Body of pancreas (tissue), 4 donors: ENCODE data around the gene RAB44. TPM values are rescaled to one million over a fixed set of nuclear protein-coding genes. Genes with fewer than 3 reads are reported as not detected.

Experiments used
- ATAC-seq: fragments of 150-250 bp; one replicate; pipeline ENCODE4 v1.9.1; 2016
- DNase-seq, 4 donors: peaks; one replicate each; pipeline ENCODE4 v3.0.0-alpha.2; 2019
- H3K27ac ChIP-seq, 4 donors: fragments of 200-600 bp; sonication (generic); 1 replicate in 3 of 4; 2 replicates in 1 of 4; pipeline versions ENCODE4 v1.5.1 to v1.6.1; 2016 to 2019; ENCODE audit warnings: mild to moderate bottlenecking in 1 of 4, mixed read lengths in 1 of 4, moderate library complexity in 1 of 4
- H3K27me3 ChIP-seq, 2 donors: fragments of 200-600 bp; sonication (generic); one replicate each; pipeline ENCODE4 v1.6.0; 2016; ENCODE audit warnings: mild to moderate bottlenecking in 1 of 2
- H3K36me3 ChIP-seq, 2 donors: fragments of 200-600 bp; sonication (generic); replicated peaks in 1 of 2; 2 replicates each; pipeline ENCODE4 v1.5.1; 2016; ENCODE audit warnings: low read depth in 2 of 2; ENCODE audit not compliant: insufficient read depth in 1 of 2
- H3K4me1 ChIP-seq: fragments of 200-600 bp; sonication (generic); one replicate; pipeline ENCODE4 v1.6.0; 2016
- H3K4me3 ChIP-seq, 2 donors: fragments of 200-600 bp; sonication (generic); 1 replicate in 1 of 2; 2 replicates in 1 of 2; pipeline ENCODE4 v1.5.1; 2016 to 2019
- H3K9me3 ChIP-seq, 3 donors: fragments of 200-600 bp; sonication (generic); 1 replicate in 2 of 3; 2 replicates in 1 of 3; pipeline ENCODE4 v1.5.1; 2016
- POLR2A ChIP-seq, 3 donors: fragments of 450-650 bp; IDR thresholded peaks; one replicate each; pipeline ENCODE4 v1.6.1; 2016; ENCODE audit warnings: antibody characterized with exemption in 3 of 3, mild to moderate bottlenecking in 2 of 3
- WGBS, 2 donors: methylation state at CpG; one replicate each; pipeline ENCODE4 v1.1.5; 2017; 5-methylcytosine and 5-hydroxymethylcytosine counted together
- intact Hi-C: fragments of 100-400 bp; cut with DNase I; formaldehyde crosslinking; loops from one replicate; pipeline ENCODE4 v1.15.1; 2023
- total RNA-seq, 2 donors: library from RNA; depleted of rRNA; stranded (reverse); fragments of >200 nt; gene quantifications; one replicate each; pipeline ENCODE4 v1.1.0, GENCODE V29; 2016
- TF ChIP-seq, protein P1 (sequence below), 7 experiments: fragments of 450-650 bp in 4 of 7; fragments of 200-600 bp in 3 of 7; sonication (generic) in 3 of 7; IDR thresholded peaks; one replicate each; pipeline ENCODE4 v1.5.1; 2016 to 2019; ENCODE audit warnings: antibody characterized with exemption in 7 of 7

Gene RAB44
- total RNA-seq, 2 donors from 2014 or later, result 0.26 TPM; not detected in 1

GRCh38 chr6:36688739-36689075 is 8.9 kb upstream of the RAB44 start:
- intact Hi-C loops, result loop anchor here (5.0 kb wide), 1 partner anchor 71 kb away; no protein-coding TSS in a partner anchor
- Histone ChIP-seq H3K36me3 (peaks cover 18 to 27% of the 10 kb centered on the region in 2 donors), H3K9me3 (no peaks in the 10 kb centered on the region), H3K27me3 (no peaks in the 10 kb centered on the region), H3K4me1 (peaks cover 22% of the 10 kb centered on the region), H3K27ac (no peak overlapping the region), H3K4me3 (no peak overlapping the region)
- TF ChIP-seq POLR2A (IDR thresholded peaks at IDR 0.05), result no peak
- TF ChIP-seq, protein P1, sequence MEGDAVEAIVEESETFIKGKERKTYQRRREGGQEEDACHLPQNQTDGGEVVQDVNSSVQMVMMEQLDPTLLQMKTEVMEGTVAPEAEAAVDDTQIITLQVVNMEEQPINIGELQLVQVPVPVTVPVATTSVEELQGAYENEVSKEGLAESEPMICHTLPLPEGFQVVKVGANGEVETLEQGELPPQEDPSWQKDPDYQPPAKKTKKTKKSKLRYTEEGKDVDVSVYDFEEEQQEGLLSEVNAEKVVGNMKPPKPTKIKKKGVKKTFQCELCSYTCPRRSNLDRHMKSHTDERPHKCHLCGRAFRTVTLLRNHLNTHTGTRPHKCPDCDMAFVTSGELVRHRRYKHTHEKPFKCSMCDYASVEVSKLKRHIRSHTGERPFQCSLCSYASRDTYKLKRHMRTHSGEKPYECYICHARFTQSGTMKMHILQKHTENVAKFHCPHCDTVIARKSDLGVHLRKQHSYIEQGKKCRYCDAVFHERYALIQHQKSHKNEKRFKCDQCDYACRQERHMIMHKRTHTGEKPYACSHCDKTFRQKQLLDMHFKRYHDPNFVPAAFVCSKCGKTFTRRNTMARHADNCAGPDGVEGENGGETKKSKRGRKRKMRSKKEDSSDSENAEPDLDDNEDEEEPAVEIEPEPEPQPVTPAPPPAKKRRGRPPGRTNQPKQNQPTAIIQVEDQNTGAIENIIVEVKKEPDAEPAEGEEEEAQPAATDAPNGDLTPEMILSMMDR (IDR thresholded peaks at IDR 0.05), result no peak
- ATAC-seq (no peak), DNase-seq (no peak)
- WGBS, 2 donors, result 65 to 93% methylated on average over 5 of the region's 5 CpGs

DNA sequence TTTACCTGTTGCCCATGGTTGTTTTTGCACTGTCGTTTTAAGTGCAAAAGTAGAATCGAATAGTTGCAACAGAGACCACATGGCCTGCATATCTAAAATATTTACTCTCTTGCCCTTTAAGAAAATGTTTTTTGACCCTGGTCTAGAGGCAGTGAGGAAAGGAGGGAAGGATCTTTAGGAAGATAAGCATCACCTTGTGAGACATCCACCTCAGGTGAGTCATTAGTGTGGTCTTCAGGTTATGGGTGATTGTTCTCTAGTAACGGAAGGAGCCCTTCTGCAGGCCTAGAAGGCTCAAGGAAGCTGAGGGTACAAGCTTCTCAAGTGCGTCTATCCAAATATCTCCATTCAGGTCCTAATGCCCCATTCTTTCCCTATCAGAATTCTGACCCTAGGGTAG is 6.6 kb upstream of the RAB44 start:
- intact Hi-C loops, result no loop called here
- H3K4me1 ChIP-seq, result peaks cover 18% of the 10 kb centered on the region

GRCh38 chr6:36691612-36692011 is 6.0 kb upstream of the RAB44 start:
- Histone ChIP-seq H3K9me3 (no peaks in the 10 kb centered on the region), H3K27ac (no peak overlapping the region), H3K36me3 (peaks cover 5 to 6% of the 10 kb centered on the region in 2 donors), H3K27me3 (no peaks in the 10 kb centered on the region), H3K4me1 (peaks cover 18% of the 10 kb centered on the region), H3K4me3 (no peak overlapping the region)
- no peak for ATAC-seq
- intact Hi-C loops, result no loop called here
- WGBS, 2 donors, result 94 to 98% methylated on average over 2 of the region's 2 CpGs
- no peak for TF ChIP-seq POLR2A (IDR thresholded peaks at IDR 0.05)
- TF ChIP-seq, protein P1 (IDR thresholded peaks at IDR 0.05), result no peak
- no peak for DNase-seq

More for the DNA sequence above, 6.6 kb upstream of the RAB44 start:
- Histone ChIP-seq H3K4me3 (no peak overlapping the region), H3K27ac (no peak overlapping the region), H3K36me3 (peaks cover 9 to 10% of the 10 kb centered on the region in 2 donors), H3K9me3 (no peaks in the 10 kb centered on the region), H3K27me3 (no peaks in the 10 kb centered on the region)
- ATAC-seq (no peak), DNase-seq (no peak)
- WGBS, 2 donors, result 94 to 96% methylated on average over 4 of the region's 4 CpGs
- no peak for TF ChIP-seq POLR2A (IDR thresholded peaks at IDR 0.05)

DNA sequence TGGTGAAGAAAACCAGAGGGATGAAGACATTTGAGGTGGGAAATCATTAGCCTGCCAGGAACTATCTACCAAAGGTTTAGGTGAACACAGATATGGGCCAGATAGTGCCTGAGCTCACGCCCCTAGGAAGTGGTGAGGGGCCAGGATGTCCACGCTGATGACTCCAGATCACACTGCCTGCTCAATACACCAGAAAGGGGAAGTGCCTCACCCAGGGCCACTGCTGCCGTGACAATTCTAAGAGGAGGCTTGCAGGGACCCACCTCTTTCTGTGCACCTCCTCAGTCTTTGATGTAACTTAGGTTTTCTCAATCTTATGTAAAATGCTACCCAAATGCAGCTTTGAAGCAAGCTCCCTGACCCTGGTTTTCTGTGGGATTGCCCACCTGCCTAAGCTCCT is 5.4 kb upstream of the RAB44 start:
- Histone ChIP-seq H3K4me1 (peaks cover 18% of the 10 kb centered on the region), H3K36me3 (no peaks in the 10 kb centered on the region), H3K4me3 (no peak overlapping the region), H3K27me3 (no peaks in the 10 kb centered on the region), H3K9me3 (no peaks in the 10 kb centered on the region), H3K27ac (no peak overlapping the region)
- TF ChIP-seq, protein P1 (IDR thresholded peaks at IDR 0.05), result no peak
- no peak for TF ChIP-seq POLR2A (IDR thresholded peaks at IDR 0.05)
- WGBS, 2 donors, result 64% methylated on average over 3 of the region's 3 CpGs; no CpG with 5 or more reads in 1 of the 2 donors
- DNase-seq, result no peak
- no peak for ATAC-seq
- intact Hi-C loops, result no loop called here

DNA sequence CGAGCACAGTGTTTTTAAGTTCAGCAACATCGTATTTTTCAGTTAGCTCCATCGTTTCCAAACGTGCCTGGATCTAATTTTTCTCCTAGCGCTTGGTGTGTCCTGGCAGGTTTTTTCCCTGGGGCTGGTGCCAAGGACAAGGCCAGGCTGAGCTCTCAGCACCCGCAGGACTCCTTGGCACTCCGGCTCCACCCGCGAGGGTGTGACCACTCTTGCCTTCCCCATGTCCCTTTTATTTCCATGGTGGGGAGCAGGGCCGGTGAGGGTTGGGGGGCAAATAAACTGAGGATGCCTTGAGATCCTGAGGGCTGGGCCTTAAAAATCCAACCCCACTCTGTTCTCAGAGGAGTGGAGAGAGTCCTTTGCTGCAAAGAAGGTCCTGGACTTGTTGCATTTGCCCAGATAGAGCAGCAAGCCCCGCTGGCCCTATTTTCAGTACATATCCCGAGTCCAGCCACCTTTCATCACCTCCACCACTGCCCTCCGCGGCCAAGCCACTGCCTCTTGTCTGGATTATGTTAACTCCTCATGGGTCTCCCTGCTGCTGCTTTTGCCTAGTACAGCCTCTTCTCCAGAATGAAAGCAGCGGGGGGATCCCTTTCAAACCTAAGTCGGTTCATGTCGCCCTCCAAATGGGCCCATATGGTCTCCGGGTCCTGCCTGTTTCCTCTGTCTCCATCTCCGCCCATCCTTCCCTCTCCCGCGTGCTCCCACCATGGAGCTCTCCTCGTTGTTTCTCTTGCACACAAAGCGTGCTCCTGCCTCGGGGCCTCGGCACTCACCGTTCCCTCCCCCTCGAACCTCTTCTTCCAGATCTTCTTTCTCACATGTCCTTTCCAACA is 4.5 kb upstream of the RAB44 start:
- Histone ChIP-seq H3K27ac (no peak overlapping the region), H3K4me1 (peaks cover 18% of the 10 kb centered on the region), H3K27me3 (no peaks in the 10 kb centered on the region), H3K9me3 (no peaks in the 10 kb centered on the region), H3K4me3 (no peak overlapping the region), H3K36me3 (no peaks in the 10 kb centered on the region)
- ATAC-seq (peak; percentile 62), DNase-seq (peak; percentile 56 to 83 (median 68))
- intact Hi-C loops, result no loop called here
- 49 to 53% methylated on average over 27 of the region's 27 CpGs for WGBS, 2 donors
- no peak for TF ChIP-seq POLR2A (IDR thresholded peaks at IDR 0.05)
- TF ChIP-seq, protein P1 (IDR thresholded peaks at IDR 0.05), result no peak
